GM18861 (cell line): ENCODE data around the gene NUDT9.
"Not testable (repeated sequence)": the region's sequence is repeated elsewhere in the genome, so short reads cannot be mapped to it uniquely, and the experiment has no call there.

Experiments used
- ATAC-seq: cut with Tn5 transposase; IDR thresholded peaks from one replicate; pipeline ENCODE4 v1.9.1; 2021; ENCODE audit not compliant: unreplicated experiment

NUDT9 gene

DNA sequence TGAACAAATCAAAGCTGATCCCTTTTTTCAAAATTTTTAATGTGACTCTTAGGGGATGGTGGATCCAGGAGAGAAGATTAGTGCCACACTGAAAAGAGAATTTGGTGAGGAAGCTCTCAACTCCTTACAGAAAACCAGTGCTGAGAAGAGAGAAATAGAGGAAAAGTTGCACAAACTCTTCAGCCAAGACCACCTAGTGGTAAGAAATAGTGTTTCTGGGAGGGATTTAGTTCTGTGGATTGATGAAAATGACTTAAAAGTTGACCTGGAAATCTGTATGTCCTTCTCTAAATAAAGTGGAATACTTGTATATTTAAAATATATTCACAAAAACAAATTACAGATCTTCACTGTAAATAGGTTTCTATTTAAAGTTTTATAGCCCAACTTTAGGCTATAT, 29.2 kb downstream of the NUDT9 start:
- ATAC-seq, result no peak

DNA sequence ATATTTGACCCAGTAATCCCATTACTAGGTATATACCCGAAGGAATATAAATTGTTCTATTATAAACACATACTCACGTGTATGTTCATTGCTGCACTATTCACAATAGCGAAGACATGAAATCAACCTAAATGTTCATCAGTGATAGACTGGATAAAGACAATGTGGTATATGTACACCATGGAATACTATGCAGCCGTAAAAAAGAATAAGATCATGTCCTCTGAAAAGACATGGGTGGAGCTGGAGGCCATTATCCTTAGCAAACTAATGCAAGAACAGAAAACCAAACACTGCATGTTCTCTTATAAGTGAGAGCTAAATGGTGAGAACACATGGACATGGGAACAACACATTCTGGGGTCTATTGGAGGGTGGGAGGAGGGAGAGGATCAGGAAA, 36.5 kb downstream of the NUDT9 start:
- no peak for ATAC-seq

DNA sequence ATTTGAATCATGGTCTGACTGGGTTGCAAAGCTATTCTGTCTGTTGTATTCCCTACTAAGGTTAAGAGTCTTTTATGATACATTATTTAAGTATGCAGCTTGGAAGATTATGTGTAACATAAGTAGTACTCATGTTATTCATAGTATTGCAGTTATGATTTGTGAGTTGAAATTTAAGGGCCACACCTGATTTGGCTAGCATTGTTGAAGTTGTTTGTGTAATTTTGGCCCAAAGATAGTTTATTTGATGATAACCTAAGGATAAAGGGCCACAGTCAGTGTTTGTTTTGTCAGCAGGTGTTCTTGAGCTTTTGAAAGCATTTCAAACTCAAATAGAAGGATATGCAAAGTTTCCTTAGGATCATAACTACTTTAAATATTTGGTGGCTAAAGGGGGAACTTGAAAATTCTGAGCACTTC, 38.9 kb downstream of the NUDT9 start:
- ATAC-seq, result no peak

DNA sequence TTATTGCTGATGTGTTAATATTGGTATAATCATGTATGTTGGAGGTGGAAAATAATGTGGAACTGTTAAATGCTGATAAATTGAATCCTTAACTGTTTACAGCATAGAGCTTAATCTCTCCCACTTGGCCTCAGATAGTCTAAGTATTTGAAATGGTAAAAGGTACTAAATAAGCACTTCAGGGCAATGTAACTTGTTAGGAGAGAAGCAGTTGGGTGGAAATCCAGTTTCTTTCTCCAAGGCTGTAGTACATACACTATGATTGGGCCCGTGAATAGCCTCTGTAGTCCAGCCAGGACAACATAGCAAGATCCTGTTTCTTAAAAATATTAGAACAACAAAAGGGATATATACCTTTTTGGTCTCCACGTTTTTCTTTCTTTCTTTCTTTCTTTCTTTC, 39.7 kb downstream of the NUDT9 start:
- no peak for ATAC-seq

DNA sequence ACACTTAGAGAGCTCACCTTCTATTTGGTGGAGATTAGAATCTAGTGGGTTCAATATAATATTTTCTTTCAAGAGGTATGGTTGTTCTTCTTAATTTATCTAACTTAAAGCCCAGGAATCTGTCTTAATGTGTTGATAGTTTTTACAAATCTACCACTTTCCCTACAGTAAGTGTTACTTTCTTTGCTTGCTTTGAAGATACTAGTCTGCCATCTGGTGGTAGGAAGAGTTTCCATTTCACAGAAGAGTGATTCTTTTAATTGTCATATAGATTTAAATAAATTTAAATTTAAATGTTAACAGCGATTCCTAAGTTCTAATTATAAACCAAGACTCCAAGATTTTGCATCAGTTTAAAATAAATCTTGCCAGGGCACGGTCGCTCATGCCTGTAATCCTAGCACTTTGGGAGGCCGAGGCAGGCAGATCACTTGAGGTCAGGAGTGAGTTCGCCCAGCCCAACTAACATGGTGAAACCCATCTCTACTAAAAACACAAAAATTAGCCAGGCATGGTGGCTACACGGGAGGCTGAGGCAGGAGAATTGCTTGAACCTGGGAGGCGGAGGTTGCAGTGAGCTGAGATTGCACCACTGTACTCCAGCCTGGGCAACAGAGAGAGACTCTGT, 43.5 kb downstream of the NUDT9 start:
- ATAC-seq, result no peak

DNA sequence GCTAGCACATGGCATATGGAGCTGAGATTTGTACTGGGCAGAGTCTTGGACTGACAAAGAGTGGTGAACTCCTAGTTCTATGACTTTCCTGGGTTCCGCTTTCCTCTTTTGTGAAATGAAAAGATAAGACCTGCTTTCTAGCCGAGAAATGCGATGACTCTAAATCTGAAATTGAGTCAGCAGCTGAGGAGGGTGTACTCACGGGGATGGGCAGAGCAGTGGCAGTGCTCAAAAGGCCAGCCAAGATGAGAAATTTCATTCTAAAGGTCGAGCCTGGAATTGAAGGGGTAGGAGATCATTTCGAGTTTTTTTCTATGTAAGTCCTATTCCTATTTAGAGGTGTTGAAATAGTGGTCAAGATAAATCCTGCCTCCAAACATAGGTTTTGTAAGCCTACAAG, 47.0 kb downstream of the NUDT9 start:
- ATAC-seq, result no peak

DNA sequence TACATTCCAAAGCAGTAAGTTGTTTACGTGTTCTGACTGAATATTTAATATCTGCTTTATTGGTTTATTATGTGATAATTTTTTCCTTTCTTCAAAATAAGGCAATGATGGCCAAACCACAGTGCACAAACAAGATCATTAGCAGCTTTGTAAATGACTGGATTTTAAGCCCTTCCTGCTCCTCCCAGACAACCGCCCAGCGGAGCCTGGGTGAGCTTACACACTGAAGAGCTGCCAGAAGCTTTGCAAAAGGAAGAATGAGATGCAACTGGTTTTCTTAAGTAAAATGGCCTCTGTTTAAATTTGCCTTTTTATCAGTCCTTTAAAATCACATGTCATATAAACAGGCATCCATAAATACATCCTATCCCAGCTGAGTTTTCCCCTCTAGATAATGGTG, 54.6 kb downstream of the NUDT9 start:
- no peak for ATAC-seq

DNA sequence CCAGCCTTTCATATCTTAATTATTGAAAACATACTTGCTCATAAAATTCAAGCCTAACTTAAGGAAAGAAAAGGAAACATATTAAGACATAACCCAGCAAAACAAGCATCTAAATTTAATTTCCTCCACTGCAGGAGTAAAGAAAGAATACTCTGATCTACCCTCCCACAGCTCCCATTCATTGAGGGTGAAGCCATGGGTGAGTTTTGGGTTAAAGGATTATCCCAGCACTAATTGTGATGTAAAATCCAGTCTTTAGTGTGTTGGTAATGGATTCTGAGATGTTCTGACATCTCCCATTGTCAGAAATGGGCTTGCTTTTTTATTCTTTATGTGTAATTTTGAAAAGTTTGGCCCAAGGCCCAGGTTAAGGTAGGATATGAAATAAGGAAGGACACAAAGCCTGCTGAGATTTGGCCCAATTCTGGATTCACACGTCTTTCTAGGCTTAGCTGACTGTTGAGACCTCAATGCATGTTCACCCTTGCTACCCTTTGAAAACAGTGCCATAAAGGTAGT, 56.4 kb downstream of the NUDT9 start:
- no peak for ATAC-seq

DNA sequence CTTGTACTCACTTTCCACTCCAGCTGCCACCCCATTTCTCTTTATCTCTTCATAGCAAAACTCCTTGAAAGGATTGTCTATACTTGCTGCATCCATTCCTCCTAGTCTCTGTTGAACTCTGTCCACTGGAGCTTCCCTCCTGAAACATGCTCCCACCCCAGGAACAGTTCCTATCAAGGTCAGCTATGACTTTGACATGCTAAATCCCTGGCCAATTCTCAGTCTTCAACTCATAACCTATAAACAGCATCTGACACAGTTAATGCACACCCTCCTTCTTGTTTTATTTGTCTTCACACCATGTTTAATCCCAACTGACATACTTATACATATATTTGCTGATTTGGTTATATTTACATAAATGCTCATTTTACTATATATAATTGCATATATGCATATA, 59.0 kb downstream of the NUDT9 start:
- no peak for ATAC-seq

DNA sequence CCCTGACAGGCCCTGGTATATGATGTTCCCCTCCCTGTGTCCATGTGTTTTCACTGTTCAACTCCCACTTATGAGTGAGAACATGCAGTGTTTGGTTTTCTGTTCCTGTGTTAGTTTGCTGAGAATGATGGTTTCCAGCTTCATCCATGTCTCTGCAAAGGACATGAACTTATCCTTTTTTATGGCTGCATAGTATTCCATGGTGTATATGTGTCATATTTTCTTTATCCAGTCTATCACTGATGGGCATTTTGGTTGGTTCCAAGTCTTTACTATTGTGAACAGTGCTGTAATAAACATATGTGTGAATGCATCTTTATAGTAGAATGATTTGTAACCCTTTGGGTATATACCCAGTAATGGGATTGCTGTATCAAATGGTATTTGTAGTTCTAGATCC, 60.9 kb downstream of the NUDT9 start:
- ATAC-seq, result not testable (repeated sequence)

DNA sequence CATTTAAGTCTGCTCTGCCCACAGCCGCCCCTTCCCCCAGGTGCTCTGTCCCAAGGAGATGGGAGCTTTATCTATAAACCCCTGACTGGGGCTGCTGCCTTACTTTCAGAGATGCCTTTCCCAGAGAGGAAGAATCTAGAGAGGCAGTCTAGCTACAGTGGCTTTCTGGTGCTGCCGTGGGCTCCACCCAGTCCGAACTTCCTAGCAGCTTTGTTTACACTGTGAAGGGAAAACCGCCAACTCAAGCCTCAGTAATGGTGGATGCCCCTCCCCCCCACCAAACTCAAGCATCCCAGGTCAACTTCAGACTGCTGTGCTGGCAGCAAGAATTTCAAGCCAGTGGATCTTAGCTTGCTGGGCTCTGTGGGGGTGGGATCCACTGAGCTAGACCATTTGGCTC, 66.3 kb downstream of the NUDT9 start:
- not testable (repeated sequence) for ATAC-seq

DNA sequence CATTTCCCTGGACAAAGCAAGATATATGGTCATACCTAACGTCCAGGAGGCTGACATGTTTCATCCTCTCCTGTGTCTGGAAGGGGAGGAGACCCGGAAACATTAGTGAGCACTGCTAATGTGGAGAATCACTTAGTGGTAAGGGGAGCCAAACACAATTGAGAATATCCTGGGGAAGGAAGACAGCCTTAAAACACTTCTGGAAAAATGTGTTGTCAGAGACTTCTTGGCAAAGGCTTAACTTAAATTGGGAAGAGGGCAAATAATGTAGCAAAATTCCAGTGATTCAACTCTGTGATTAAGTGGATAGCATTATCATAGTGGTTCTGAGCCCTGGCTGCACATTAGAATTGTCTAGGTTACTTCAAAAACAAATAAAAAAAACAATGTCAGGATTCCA, 67.3 kb downstream of the NUDT9 start:
- no peak for ATAC-seq

DNA sequence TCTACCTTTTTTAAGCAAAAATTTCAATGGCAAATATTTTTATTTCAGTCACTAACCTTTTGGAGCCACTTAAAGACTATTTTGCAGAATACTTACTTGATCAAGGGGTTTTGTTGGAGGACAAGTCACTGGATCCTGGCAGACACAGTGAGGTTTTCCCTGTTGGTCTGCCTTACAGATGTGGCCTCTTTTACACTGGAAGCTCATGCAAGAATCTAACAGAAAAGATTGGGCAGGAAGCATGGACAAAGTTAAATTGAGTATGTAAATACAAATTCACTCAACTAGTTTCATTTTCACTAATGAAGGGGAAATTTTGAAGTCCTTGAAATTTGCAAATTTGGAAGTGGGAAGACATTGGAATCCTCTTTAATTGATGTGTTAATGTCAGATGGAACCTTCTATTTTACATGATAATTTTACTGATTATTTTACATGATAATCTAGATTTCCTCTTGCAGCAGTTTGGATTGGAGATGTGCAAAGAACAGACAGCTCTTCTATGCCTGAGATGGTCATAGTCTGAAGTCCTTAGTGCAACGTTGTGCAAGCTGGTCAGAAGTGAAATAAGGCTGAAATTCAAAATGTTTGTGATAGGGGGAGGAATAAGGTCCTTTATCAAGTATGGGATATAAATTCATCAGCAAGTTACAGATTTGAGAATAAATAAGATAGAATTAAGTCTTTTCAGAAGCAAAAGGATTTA, 68.4 kb downstream of the NUDT9 start:
- ATAC-seq, result no peak

DNA sequence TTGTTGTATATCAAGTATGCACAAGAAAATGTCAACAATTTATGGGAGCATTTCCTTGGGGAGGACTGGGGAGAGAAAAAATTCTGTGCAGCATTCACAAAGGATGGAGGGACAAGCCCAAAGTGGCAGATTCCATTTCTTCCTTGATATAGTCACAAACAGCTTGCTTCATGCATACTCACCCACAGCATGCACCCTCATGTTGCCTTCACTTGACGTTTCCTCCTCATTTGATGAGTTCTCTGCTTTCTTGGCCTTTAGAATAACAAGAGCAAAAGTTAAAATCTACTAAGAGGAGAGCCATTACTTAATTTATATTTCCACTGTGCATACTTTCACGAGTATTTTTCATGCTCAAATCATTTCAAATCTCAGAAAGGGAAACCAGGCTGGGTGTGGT, 69.1 kb downstream of the NUDT9 start:
- no peak for ATAC-seq

DNA sequence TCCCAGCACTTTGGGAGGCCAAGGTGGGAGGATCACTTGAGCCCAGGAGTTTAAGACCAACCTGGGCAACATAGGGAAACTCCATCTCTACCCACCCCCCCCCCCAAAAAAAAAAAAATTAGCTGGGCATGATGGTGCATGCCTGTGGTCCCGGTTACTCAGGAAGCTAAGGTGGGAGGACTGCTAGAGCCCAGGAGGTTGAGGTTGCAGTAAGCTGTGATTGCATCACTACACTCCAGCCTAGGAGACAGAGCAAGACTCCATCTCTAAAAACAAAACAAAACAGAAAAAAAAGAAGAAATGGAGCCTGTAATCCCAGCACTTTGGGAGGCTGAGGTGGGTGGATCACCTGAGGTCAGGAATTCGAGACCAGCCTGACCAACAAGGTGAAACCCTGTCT, 69.5 kb downstream of the NUDT9 start:
- not testable (repeated sequence) for ATAC-seq

DNA sequence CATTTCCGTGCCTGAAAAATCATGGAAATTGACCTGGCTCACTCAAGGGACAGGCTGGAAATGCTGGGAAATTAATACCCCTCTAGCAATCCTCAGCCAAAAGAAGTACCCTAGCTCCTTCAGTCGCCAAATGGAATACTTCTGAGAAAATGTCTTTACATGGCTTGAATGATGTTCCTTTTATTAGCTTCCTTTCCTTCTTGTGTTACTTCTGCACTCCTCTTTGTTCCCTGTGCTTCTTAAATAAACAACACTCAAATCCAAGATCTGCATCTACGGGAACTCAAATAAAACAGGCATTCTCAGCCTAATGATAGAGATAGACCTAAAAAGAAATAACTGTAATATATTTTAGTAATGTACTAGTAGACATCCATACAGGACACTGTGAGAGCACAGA, 70.7 kb downstream of the NUDT9 start:
- ATAC-seq, result no peak

DNA sequence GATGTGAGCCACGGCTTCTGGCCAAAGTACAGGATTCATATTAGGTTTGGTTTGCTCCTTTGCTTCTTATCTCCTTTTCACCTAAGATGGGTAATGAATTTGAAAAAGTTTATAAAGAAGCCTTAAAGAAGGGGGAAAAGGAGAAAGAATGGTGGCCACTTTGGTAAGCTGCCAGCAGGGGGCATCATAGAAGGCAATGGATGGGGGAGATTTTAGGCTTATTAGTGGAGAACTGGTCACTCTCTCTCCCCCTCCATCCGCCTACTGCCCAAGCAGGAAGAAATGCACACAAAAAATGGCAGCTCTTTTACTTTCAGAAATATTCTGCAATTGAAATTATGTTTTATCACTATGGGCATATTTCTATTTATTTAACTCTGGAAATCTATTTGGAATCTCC, 74.8 kb downstream of the NUDT9 start:
- ATAC-seq, result no peak

DNA sequence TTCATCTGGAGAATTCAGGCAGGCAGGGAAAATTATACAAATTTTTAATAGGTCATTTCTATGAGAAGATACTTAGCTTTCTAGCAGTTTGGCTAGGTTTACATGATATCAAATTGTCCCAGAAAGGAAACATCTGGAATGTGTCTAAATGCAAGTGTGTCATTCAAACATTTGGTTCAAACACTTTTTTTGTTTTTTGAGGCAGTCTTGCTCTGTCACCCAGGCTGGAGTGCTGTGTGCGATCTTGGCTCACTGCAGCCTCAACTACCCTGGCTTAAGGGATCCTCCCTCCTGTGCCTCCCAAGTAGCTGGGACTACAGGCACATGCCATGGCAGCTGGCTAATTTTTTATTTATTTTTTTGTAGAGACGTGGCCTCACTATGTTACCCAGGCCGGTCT, 75.2 kb downstream of the NUDT9 start:
- ATAC-seq, result no peak

DNA sequence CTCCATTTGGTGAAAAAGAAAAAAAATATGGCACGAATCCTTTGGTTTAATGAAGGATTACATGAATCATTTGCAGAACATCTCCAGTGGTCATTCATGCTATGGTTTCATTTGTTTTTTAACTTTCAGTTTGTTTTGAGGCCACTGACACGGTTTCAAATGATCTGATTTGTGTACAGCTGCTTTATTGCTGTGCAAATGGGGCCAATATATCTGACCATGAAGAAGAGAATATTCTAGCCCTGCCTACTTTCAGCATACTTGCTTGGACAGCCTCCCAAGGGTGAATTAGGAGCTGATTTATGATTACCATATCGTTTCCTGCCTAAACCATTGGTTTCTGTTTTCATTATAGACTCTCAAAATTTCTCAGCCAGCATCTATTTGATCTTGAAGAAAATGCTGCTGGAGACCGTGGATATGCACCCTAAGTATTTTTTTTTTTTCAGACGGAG, 76.1 kb downstream of the NUDT9 start:
- peak; percentile 76 for ATAC-seq

DNA sequence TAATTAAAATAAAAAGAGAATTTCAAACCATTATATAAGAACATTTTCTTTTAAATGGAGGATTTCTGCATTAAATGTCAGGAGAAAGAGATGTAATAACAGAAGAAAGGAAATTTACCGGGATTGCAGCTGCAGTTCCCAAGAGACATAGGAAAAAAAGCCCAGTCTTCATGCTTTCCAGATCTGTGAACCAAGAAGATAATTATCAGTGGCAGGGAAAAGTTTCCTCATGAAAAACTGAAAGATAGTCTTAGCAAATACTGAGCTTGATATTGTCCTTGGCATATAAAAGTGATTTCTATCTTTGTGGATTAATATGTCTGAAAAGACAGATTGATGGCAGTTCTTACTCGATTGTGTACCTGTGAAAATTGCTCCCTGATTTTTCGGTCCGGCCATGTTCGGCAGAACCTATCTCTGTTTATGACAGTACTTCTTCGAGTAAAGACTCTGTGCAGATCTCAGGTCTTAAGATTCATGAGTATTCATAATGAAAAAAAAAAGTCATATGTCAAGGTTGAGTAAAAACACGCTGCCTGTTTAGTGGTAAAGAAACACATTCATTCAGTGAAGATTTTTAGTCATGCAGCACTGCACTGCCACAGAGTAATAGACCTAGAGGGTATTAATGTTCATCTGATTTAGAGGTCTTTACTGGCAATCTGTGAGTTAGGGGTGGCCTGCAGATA, 77.2 kb downstream of the NUDT9 start:
- peak; percentile 81 for ATAC-seq

DNA sequence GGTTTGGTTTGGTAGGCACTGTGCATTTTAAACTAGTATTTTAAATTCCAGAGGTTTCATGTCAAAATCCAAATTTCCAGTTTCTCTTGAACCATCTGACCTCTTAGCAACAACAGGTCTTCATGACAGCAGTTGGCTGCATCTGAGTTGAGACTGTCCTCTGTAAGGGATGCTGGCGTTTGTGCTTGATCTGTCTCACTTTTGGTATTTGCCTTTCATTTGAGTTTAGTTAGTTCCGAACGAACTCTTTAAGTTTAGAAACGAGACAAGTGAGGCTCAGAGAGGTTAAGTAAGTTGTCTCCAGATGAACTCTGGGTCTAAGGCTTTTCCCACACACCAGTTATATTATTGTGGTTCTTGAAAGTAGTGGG, 77.7 kb downstream of the NUDT9 start:
- ATAC-seq, result peak; percentile 30

DNA sequence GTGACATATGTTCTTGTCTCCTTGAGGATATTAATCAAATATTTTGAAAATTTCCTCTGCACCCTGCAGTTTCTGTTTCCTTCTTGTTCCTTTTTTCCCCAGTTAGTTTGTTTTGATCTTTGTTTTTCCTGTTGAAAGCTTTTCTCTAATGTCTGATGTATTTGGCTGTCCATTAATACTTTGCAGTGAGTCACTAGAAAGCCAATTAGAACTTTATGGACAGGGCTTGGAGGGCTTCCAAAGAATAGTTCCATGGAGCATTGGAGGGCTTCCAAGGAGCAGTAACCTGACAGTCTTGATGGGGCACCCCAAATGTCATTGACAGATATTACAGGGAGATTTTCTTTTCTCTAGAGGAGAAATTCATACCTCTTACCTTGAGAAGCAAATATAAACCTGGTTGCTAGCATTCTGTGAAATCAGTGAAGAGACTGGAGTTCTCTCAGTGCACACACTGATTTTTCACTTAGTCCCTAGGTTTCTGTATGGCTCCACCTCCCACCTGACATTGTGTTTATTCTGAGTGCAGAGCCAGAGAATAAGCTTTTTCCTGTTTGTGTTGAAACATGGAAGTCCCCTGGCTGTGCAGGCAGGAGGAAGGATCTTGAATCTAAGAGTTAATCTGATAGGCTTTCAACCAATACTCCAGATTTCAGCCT, 80.3 kb downstream of the NUDT9 start:
- ATAC-seq, result no peak
